ENCODE measurements around the gene NFS1.

Gene NFS1

GRCh38 chr20:35630636-35631035 lies 68.5 kb downstream of the NFS1 start:
- Mint-ChIP-seq H3K9me3 (no peaks in the 10 kb centered on the region), H3K27me3 (no peaks in the 10 kb centered on the region), H3K27ac (no peak overlapping the region), H3K36me3 (ENCODE audit: low read depth) (peaks cover 35% of the 10 kb centered on the region), H3K4me1 (ENCODE audit: low read depth) (peaks cover 6% of the 10 kb centered on the region), H3K4me3 (no peak overlapping the region)

- H3K36me3 Mint-ChIP-seq (ENCODE audit: low read depth) = peaks cover 38% of the 10 kb centered on the region
Measured at GRCh38 chr20:35629427-35630145, 69.6 kb downstream of the NFS1 start.

GRCh38 chr20:35627121-35627520 lies 72.0 kb downstream of the NFS1 start:
- Mint-ChIP-seq H3K36me3 (ENCODE audit: low read depth) (peaks cover 38% of the 10 kb centered on the region), H3K4me1 (ENCODE audit: low read depth) (no peaks in the 10 kb centered on the region), H3K9me3 (no peaks in the 10 kb centered on the region), H3K27ac (no peak overlapping the region), H3K27me3 (no peaks in the 10 kb centered on the region), H3K4me3 (no peak overlapping the region)

More at GRCh38 chr20:35629427-35630145, 69.6 kb downstream of the NFS1 start:
- no peak overlapping the region for H3K4me3 Mint-ChIP-seq
- H3K27me3 Mint-ChIP-seq = no peaks in the 10 kb centered on the region
- H3K4me1 Mint-ChIP-seq (ENCODE audit: low read depth) = no peaks in the 10 kb centered on the region
- H3K27ac Mint-ChIP-seq = no peak overlapping the region
- no peaks in the 10 kb centered on the region for H3K9me3 Mint-ChIP-seq

GRCh38 chr20:35626386-35627001 lies 72.7 kb downstream of the NFS1 start:
- no peaks in the 10 kb centered on the region for H3K9me3 Mint-ChIP-seq
- no peak overlapping the region for H3K4me3 Mint-ChIP-seq
- no peak overlapping the region for H3K27ac Mint-ChIP-seq
- H3K36me3 Mint-ChIP-seq (ENCODE audit: low read depth) = peaks cover 38% of the 10 kb centered on the region
- no peaks in the 10 kb centered on the region for H3K27me3 Mint-ChIP-seq
- H3K4me1 Mint-ChIP-seq (ENCODE audit: low read depth) = no peaks in the 10 kb centered on the region

- Mint-ChIP-seq H3K27ac (peak overlapping the region; percentile 60), H3K4me1 (ENCODE audit: low read depth) (no peaks in the 10 kb centered on the region), H3K27me3 (no peaks in the 10 kb centered on the region), H3K36me3 (ENCODE audit: low read depth) (peaks cover 37% of the 10 kb centered on the region), H3K9me3 (no peaks in the 10 kb centered on the region), H3K4me3 (no peak overlapping the region)
Measured at GRCh38 chr20:35625584-35626385, 73.4 kb downstream of the NFS1 start.

GRCh38 chr20:35621560-35621946 lies 77.6 kb downstream of the NFS1 start:
- Mint-ChIP-seq H3K9me3 (no peaks in the 10 kb centered on the region), H3K36me3 (ENCODE audit: low read depth) (peaks cover 15% of the 10 kb centered on the region), H3K27ac (no peak overlapping the region), H3K4me3 (no peak overlapping the region), H3K4me1 (ENCODE audit: low read depth) (peaks cover 38% of the 10 kb centered on the region), H3K27me3 (no peaks in the 10 kb centered on the region)

- Mint-ChIP-seq H3K4me1 (ENCODE audit: low read depth) (peaks cover 42% of the 10 kb centered on the region), H3K9me3 (no peaks in the 10 kb centered on the region), H3K36me3 (ENCODE audit: low read depth) (peaks cover 12% of the 10 kb centered on the region), H3K27me3 (no peaks in the 10 kb centered on the region), H3K4me3 (no peak overlapping the region), H3K27ac (no peak overlapping the region)
Measured at GRCh38 chr20:35620818-35621559, 78.2 kb downstream of the NFS1 start.

- Mint-ChIP-seq H3K36me3 (ENCODE audit: low read depth) (peaks cover 5% of the 10 kb centered on the region), H3K27ac (peak overlapping the region; percentile 78), H3K27me3 (no peaks in the 10 kb centered on the region), H3K9me3 (no peaks in the 10 kb centered on the region), H3K4me3 (peak overlapping the region; percentile 85), H3K4me1 (ENCODE audit: low read depth) (peaks cover 49% of the 10 kb centered on the region)
Measured at GRCh38 chr20:35619196-35620095, 79.7 kb downstream of the NFS1 start.

- peak overlapping the region; percentile 78 for H3K27ac Mint-ChIP-seq
- H3K9me3 Mint-ChIP-seq = no peaks in the 10 kb centered on the region
- peak overlapping the region; percentile 85 for H3K4me3 Mint-ChIP-seq
- H3K27me3 Mint-ChIP-seq = no peaks in the 10 kb centered on the region
- peaks cover 5% of the 10 kb centered on the region for H3K36me3 Mint-ChIP-seq (ENCODE audit: low read depth)
- peaks cover 51% of the 10 kb centered on the region for H3K4me1 Mint-ChIP-seq (ENCODE audit: low read depth)
Measured at GRCh38 chr20:35618263-35619131, 80.7 kb downstream of the NFS1 start.

Data from stimulated activated naive CD8-positive, alpha-beta T cell treated with anti-CD3 and anti-CD28 coated beads, Interleukin-15, Interleukin-2, amounts not matched to agents 100 ng/mL and 50 ng/mL, for 24 hours (primary cell).